ENCODE measurements around the gene GNG12.
"Not testable (repeated sequence)": the region's sequence is repeated elsewhere in the genome, so short reads cannot be mapped to it uniquely, and the experiment has no call there.

GNG12 gene

GRCh38 chr1:67749844-67750690 is 83.2 kb downstream of the GNG12 start:
- DNase-seq = peak; percentile 85

- no peak for DNase-seq
These were observed 83.9 kb downstream of the GNG12 start for GRCh38 chr1:67749263-67749843.

GRCh38 chr1:67748630-67749029 is 84.6 kb downstream of the GNG12 start:
- no peak for DNase-seq

GRCh38 chr1:67747671-67748546 is 85.4 kb downstream of the GNG12 start:
- no peak for DNase-seq

- DNase-seq = no peak
These were observed 87.2 kb downstream of the GNG12 start for GRCh38 chr1:67745875-67746698.

GRCh38 chr1:67743072-67743725 is 90.1 kb downstream of the GNG12 start:
- DNase-seq = no peak

GRCh38 chr1:67741736-67742135 is 91.5 kb downstream of the GNG12 start:
- DNase-seq = no peak

- DNase-seq = no peak
These were observed 92.1 kb downstream of the GNG12 start for GRCh38 chr1:67741121-67741520.

GRCh38 chr1:67740543-67740942 is 92.7 kb downstream of the GNG12 start:
- DNase-seq = no peak

- DNase-seq = no peak
These were observed 93.9 kb downstream of the GNG12 start for GRCh38 chr1:67739361-67739760.

- DNase-seq = no peak
These were observed 94.9 kb downstream of the GNG12 start for GRCh38 chr1:67738401-67738800.

GRCh38 chr1:67737875-67738274 is 95.4 kb downstream of the GNG12 start:
- DNase-seq = no peak

- no peak for DNase-seq
These were observed 96.5 kb downstream of the GNG12 start for GRCh38 chr1:67736750-67737149.

- peak; percentile 42 for DNase-seq
These were observed 97.2 kb downstream of the GNG12 start for GRCh38 chr1:67735806-67736627.

GRCh38 chr1:67735206-67735605 is 98.1 kb downstream of the GNG12 start:
- DNase-seq = no peak

- DNase-seq = no peak
These were observed 99.0 kb downstream of the GNG12 start for GRCh38 chr1:67734323-67734690.

- DNase-seq = no peak
These were observed 99.5 kb downstream of the GNG12 start for GRCh38 chr1:67733681-67734322.

- DNase-seq = no peak
These were observed 100.5 kb downstream of the GNG12 start for GRCh38 chr1:67732750-67733151.

GRCh38 chr1:67731322-67731721 is 101.9 kb downstream of the GNG12 start:
- DNase-seq = no peak

GRCh38 chr1:67730312-67730711 is 103.0 kb downstream of the GNG12 start:
- not testable (repeated sequence) for DNase-seq

GRCh38 chr1:67729872-67730271 is 103.4 kb downstream of the GNG12 start:
- no peak for DNase-seq

Measured in amniotic stem cell (primary cell).